Effector CD4-positive, alpha-beta T cell (primary cell): ENCODE data around the gene ZNF331.
"Not testable (repeated sequence)": the region's sequence is repeated elsewhere in the genome, so short reads cannot be mapped to it uniquely, and the experiment has no call there.

ENCODE experiments used
- DNase-seq: peaks from one replicate; pipeline ENCODE4 v3.0.0-alpha.2; 2020
- total RNA-seq: gene quantifications from one replicate; lab custom pipeline; 2026; lab: John Stamatoyannopoulos, UW

ZNF331 gene
- total RNA-seq: 363 reads per million, percentile 96 among the genes with 10 or more reads in this experiment

- DNase-seq: peak; percentile 89
Measured at GRCh38 chr19:53537521-53538377, at the start of gene ZNF331. Gene ZNF331, plus strand, starts transcription at chr19:53538145. Its CDS starts 31,232 bp downstream, at chr19:53569377.

- no peak for DNase-seq
Measured at GRCh38 chr19:53492153-53492552, 45.8 kb upstream of the ZNF331 start.

- not testable (repeated sequence) for DNase-seq
Measured at GRCh38 chr19:53497311-53498023, 40.5 kb upstream of the ZNF331 start.

GRCh38 chr19:53498024-53498395 lies 39.9 kb upstream of the ZNF331 start:
- DNase-seq: not testable (repeated sequence)

- DNase-seq: not testable (repeated sequence)
Measured at GRCh38 chr19:53503151-53503550, 34.8 kb upstream of the ZNF331 start.

GRCh38 chr19:53503671-53504364 lies 34.1 kb upstream of the ZNF331 start:
- not testable (repeated sequence) for DNase-seq

GRCh38 chr19:53504365-53504703 lies 33.6 kb upstream of the ZNF331 start:
- not testable (repeated sequence) for DNase-seq

- DNase-seq: no peak
Measured at GRCh38 chr19:53504885-53505284, 33.1 kb upstream of the ZNF331 start.

- DNase-seq: no peak
Measured at GRCh38 chr19:53506728-53507127, 31.2 kb upstream of the ZNF331 start.

- DNase-seq: no peak
Measured at GRCh38 chr19:53507523-53508442, 30.2 kb upstream of the ZNF331 start.

- DNase-seq: no peak
Measured at GRCh38 chr19:53509443-53509842, 28.5 kb upstream of the ZNF331 start.

GRCh38 chr19:53509845-53510244 lies 28.1 kb upstream of the ZNF331 start:
- no peak for DNase-seq

GRCh38 chr19:53511357-53511756 lies 26.6 kb upstream of the ZNF331 start:
- DNase-seq: no peak

GRCh38 chr19:53511933-53512374 lies 26.0 kb upstream of the ZNF331 start:
- DNase-seq: peak; percentile 19

- not testable (repeated sequence) for DNase-seq
Measured at GRCh38 chr19:53515047-53515446, 22.9 kb upstream of the ZNF331 start.

GRCh38 chr19:53517114-53517741 lies 20.7 kb upstream of the ZNF331 start:
- no peak for DNase-seq

GRCh38 chr19:53518121-53518520 lies 19.8 kb upstream of the ZNF331 start:
- no peak for DNase-seq

- no peak for DNase-seq
Measured at GRCh38 chr19:53518716-53519115, 19.2 kb upstream of the ZNF331 start.

- no peak for DNase-seq
Measured at GRCh38 chr19:53519446-53519845, 18.5 kb upstream of the ZNF331 start.

GRCh38 chr19:53520163-53520546 lies 17.8 kb upstream of the ZNF331 start:
- no peak for DNase-seq

GRCh38 chr19:53520547-53521372 lies 17.2 kb upstream of the ZNF331 start:
- DNase-seq: peak; percentile 86
